RWPE2 (cell line): Measurements from ENCODE around the gene UBL4A.

Source experiments
- ATAC-seq: fragments of 200-7000 bp; cut with Tn5 transposase; 3 replicates; pipeline ENCODE4 v1.9.1; 2021; ENCODE audit warnings: low read depth
- DNase-seq: peaks from one replicate; pipeline ENCODE4 v3.0.0-alpha.2; 2020; ENCODE audit warnings: low spot score
- H3K27ac ChIP-seq: fragments of 450-650 bp; 2 replicates; pipeline ENCODE4 v1.5.1; 2017; ENCODE audit warnings: mild to moderate bottlenecking; ENCODE audit not compliant: poor library complexity, severe bottlenecking
- H3K27me3 ChIP-seq: fragments of 250-450 bp; sonication (Bioruptor Pico); 2 replicates; pipeline ENCODE4 v1.5.1; 2021; ENCODE audit warnings: mild to moderate bottlenecking, moderate library complexity; ENCODE audit not compliant: insufficient read depth, poor library complexity, severe bottlenecking
- H3K36me3 ChIP-seq: fragments of 250-450 bp; sonication (Bioruptor Pico); 2 replicates; pipeline ENCODE4 v1.5.1; 2020; ENCODE audit warnings: low read depth, mild to moderate bottlenecking, moderate library complexity
- H3K4me1 ChIP-seq: fragments of 250-450 bp; sonication (Bioruptor Pico); 2 replicates; pipeline ENCODE4 v1.5.1; 2021; ENCODE audit warnings: mild to moderate bottlenecking, moderate library complexity; ENCODE audit not compliant: insufficient read depth, poor library complexity, severe bottlenecking
- H3K4me3 ChIP-seq: fragments of 250-450 bp; sonication (Bioruptor Pico); 2 replicates; pipeline ENCODE4 v1.5.1; 2021; ENCODE audit warnings: mild to moderate bottlenecking, moderate library complexity; ENCODE audit not compliant: severe bottlenecking
- H3K9me3 ChIP-seq: fragments of 250-450 bp; sonication (Bioruptor Pico); 2 replicates; pipeline ENCODE4 v1.5.1; 2021; ENCODE audit warnings: mild to moderate bottlenecking, moderate library complexity; ENCODE audit not compliant: severe bottlenecking
- CTCF ChIP-seq: fragments of 450-650 bp; IDR thresholded peaks from one replicate; pipeline ENCODE4 v1.5.1; 2017; ENCODE audit warnings: mild to moderate bottlenecking, moderate library complexity; ENCODE audit not compliant: poor library complexity, severe bottlenecking

Gene UBL4A

GRCh38 chrX:154460326-154460725 lies 26.1 kb downstream of the UBL4A start:
- no peak overlapping the region for H3K27ac ChIP-seq

GRCh38 chrX:154459832-154460231 lies 26.6 kb downstream of the UBL4A start:
- H3K27me3 ChIP-seq, result no peaks in the 10 kb centered on the region
- H3K4me3 ChIP-seq, result peak overlapping the region; percentile 90
- H3K27ac ChIP-seq, result peak overlapping the region; percentile 60
- no peaks in the 10 kb centered on the region for H3K4me1 ChIP-seq
- DNase-seq, result no peak
- no peaks in the 10 kb centered on the region for H3K9me3 ChIP-seq
- peaks cover 10% of the 10 kb centered on the region for H3K36me3 ChIP-seq
- ATAC-seq, result peak; percentile 17; the same call in 2 of the 3 replicates
- no peak for TF ChIP-seq CTCF

More at GRCh38 chrX:154460326-154460725, 26.1 kb downstream of the UBL4A start:
- ATAC-seq (no peak), DNase-seq (no peak)
- H3K9me3 ChIP-seq, result no peaks in the 10 kb centered on the region
- peaks cover 10% of the 10 kb centered on the region for H3K36me3 ChIP-seq
- no peak overlapping the region for H3K4me3 ChIP-seq
- TF ChIP-seq CTCF, result no peak
- H3K27me3 ChIP-seq, result no peaks in the 10 kb centered on the region
- no peaks in the 10 kb centered on the region for H3K4me1 ChIP-seq

- Histone ChIP-seq H3K27ac (peak overlapping the region; percentile 60), H3K27me3 (no peaks in the 10 kb centered on the region)
- DNase-seq, result no peak
Observed at GRCh38 chrX:154458954-154459778, 27.2 kb downstream of the UBL4A start.

DNA sequence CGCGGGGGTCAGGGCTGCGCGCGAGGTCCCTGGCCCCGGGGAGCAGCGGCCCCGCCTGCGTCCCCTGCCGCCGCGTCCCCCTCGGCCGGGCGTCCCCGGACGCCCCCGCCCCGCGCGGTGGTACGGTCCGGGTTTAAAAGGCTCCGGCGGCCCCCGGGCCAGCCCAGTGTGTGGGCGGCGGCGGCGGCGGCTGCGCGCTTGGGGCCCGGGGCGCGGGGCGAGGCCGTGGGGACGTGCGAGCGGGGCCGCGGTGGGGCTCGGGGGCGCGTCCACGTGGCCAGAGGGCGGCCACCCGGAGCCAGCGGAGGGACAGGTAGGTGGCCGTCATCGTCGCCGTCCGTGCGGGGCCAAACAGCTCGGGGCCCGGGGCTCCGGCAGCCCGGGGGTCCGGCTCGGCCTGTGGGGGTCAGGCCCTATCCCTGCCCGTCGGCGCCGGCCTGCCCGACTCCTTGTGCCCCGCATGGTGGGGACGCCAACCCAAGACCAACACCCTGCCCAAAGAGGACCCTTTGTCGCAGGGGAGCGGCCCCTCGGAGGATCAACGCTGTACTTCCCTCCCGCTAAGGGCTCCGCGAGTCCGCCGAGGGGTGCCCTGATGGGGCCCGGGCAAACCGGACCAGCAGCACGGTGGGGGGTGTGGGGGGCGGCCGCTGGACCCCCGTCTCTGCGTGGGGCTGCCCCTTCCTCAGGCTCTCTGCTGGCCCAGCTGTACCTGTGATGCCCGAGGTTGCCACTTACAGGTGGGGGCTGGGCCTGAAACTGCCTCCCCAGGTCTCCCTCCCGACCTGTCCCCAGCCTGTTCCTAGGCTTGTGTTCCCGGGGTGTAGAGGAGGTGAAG lies 28.1 kb downstream of the UBL4A start, which contains the start of gene PLXNA3:
Gene PLXNA3 (plus strand): TSS at position 166 of the 838 bp plus-strand sequence. CDS start 1,903 bp downstream, outside the sequence.
- Histone ChIP-seq H3K27me3 (no peaks in the 10 kb centered on the region), H3K4me1 (no peaks in the 10 kb centered on the region), H3K9me3 (no peaks in the 10 kb centered on the region), H3K4me3 (peak within 1 kb of the TSS; percentile 90), H3K27ac (peak within 1 kb of the TSS; percentile 60), H3K36me3 (peaks cover 8% of the 10 kb centered on the region)
- ATAC-seq (peak; percentile 54), DNase-seq (no peak)
- no peak for TF ChIP-seq CTCF

More at GRCh38 chrX:154458954-154459778, 27.2 kb downstream of the UBL4A start:
- no peaks in the 10 kb centered on the region for H3K4me1 ChIP-seq
- ATAC-seq, result peak; percentile 60
- H3K4me3 ChIP-seq, result peak overlapping the region; percentile 90
- TF ChIP-seq CTCF, result no peak
- H3K36me3 ChIP-seq, result peaks cover 7% of the 10 kb centered on the region
- no peaks in the 10 kb centered on the region for H3K9me3 ChIP-seq
